Calu3 (cell line): ENCODE measurements around the gene NPHP4. TPM values are rescaled to one million over a fixed set of nuclear protein-coding genes. Genes with fewer than 3 reads are reported as not detected.

Experiments
- BruUV-seq: library from RNA; stranded (reverse); fragments of 400-500 nt; replicated peaks from 2 replicates; lab custom pipeline; 2021; lab: Mats Ljungman, UMichigan
- CTCF ChIA-PET: fragments of 300-600 bp; sonication (Branson Sonifier 250); formaldehyde crosslinking; loops from one replicate; lab custom pipeline; 2022; ENCODE audit warnings: antibody characterized with exemption; lab: Charles Lee
- DNase-seq: peaks from one replicate; pipeline ENCODE4 v3.0.0; 2022
- H3K27ac Mint-ChIP-seq: one replicate; pipeline ENCODE4 v1.8.0; 2022; ENCODE audit warnings: mixed read lengths; ENCODE audit not compliant: unreplicated experiment
- H3K27me3 Mint-ChIP-seq: one replicate; pipeline ENCODE4 v1.8.0; 2022; ENCODE audit warnings: mixed read lengths; ENCODE audit not compliant: unreplicated experiment
- H3K36me3 Mint-ChIP-seq: one replicate; pipeline ENCODE4 v1.8.0; 2022; ENCODE audit warnings: mild to moderate bottlenecking, moderate library complexity, mixed read lengths; ENCODE audit not compliant: insufficient read depth, unreplicated experiment
- H3K4me1 Mint-ChIP-seq: one replicate; pipeline ENCODE4 v1.8.0; 2022; ENCODE audit warnings: mild to moderate bottlenecking, low read depth, mixed read lengths; ENCODE audit not compliant: unreplicated experiment
- H3K4me3 Mint-ChIP-seq: one replicate; pipeline ENCODE4 v1.8.0; 2022; ENCODE audit warnings: mild to moderate bottlenecking, low read depth, moderate library complexity, mixed read lengths; ENCODE audit not compliant: unreplicated experiment
- H3K9me3 Mint-ChIP-seq: one replicate; pipeline ENCODE4 v1.8.0; 2022; ENCODE audit warnings: low read depth, mixed read lengths; ENCODE audit not compliant: unreplicated experiment
- CTCF ChIP-seq: fragments of 200-600 bp; IDR thresholded peaks from one replicate; pipeline ENCODE4 v1.8.0; 2022; ENCODE audit warnings: antibody characterized with exemption; ENCODE audit not compliant: unreplicated experiment
- intact Hi-C: fragments of 100-400 bp; cut with micrococcal nuclease; formaldehyde crosslinking; loops from one replicate; pipeline ENCODE4 v1.10.0; 2022; ENCODE audit not compliant: unreplicated experiment
- total RNA-seq: library from RNA; stranded (reverse); gene quantifications from 2 replicates; pipeline ENCODE4 v1.2.3, GENCODE V29; 2022

NPHP4 gene
- total RNA-seq, 1 experiment from 2014 or later = 11.1 TPM

- H3K27me3 Mint-ChIP-seq = no peaks in the 10 kb centered on the region
These were observed 21.5 kb downstream of the NPHP4 start for GRCh38 chr1:5970610-5971273.

GRCh38 chr1:5969168-5969567 lies 23.1 kb downstream of the NPHP4 start:
- no peaks in the 10 kb centered on the region for H3K9me3 Mint-ChIP-seq
- H3K27ac Mint-ChIP-seq = no peak overlapping the region
- BruUV-seq = no TSS peak
- TF ChIP-seq CTCF = no peak
- no peaks in the 10 kb centered on the region for H3K36me3 Mint-ChIP-seq
- peaks cover 15% of the 10 kb centered on the region for H3K4me1 Mint-ChIP-seq
- H3K4me3 Mint-ChIP-seq = no peak overlapping the region
- intact Hi-C loops = no loop called here
- CTCF ChIA-PET = no interaction called here
- DNase-seq = no peak
- no peaks in the 10 kb centered on the region for H3K27me3 Mint-ChIP-seq

More at GRCh38 chr1:5970610-5971273, 21.5 kb downstream of the NPHP4 start:
- CTCF ChIA-PET = no interaction called here
- no peak overlapping the region for H3K4me3 Mint-ChIP-seq
- no TSS peak for BruUV-seq
- intact Hi-C loops = no loop called here
- H3K9me3 Mint-ChIP-seq = no peaks in the 10 kb centered on the region
- TF ChIP-seq CTCF = no peak
- peaks cover 15% of the 10 kb centered on the region for H3K4me1 Mint-ChIP-seq
- no peak overlapping the region for H3K27ac Mint-ChIP-seq
- no peaks in the 10 kb centered on the region for H3K36me3 Mint-ChIP-seq
- no peak for DNase-seq

GRCh38 chr1:5968161-5968736 lies 24.0 kb downstream of the NPHP4 start:
- peaks cover 15% of the 10 kb centered on the region for H3K4me1 Mint-ChIP-seq
- no peak overlapping the region for H3K4me3 Mint-ChIP-seq
- H3K9me3 Mint-ChIP-seq = no peaks in the 10 kb centered on the region
- no peak for DNase-seq
- H3K27me3 Mint-ChIP-seq = no peaks in the 10 kb centered on the region
- no TSS peak for BruUV-seq
- intact Hi-C loops = no loop called here
- no peaks in the 10 kb centered on the region for H3K36me3 Mint-ChIP-seq
- CTCF ChIA-PET = no interaction called here
- TF ChIP-seq CTCF = no peak
- H3K27ac Mint-ChIP-seq = no peak overlapping the region

GRCh38 chr1:5967351-5968160 lies 24.7 kb downstream of the NPHP4 start:
- Mint-ChIP-seq H3K27ac (no peak overlapping the region), H3K4me1 (peaks cover 15% of the 10 kb centered on the region), H3K9me3 (no peaks in the 10 kb centered on the region), H3K27me3 (no peaks in the 10 kb centered on the region), H3K4me3 (no peak overlapping the region), H3K36me3 (no peaks in the 10 kb centered on the region)
- TF ChIP-seq CTCF = no peak
- no TSS peak for BruUV-seq
- CTCF ChIA-PET = no interaction called here
- DNase-seq = no peak
- intact Hi-C loops = no loop called here
